ENCODE results near the gene HPCAL1. TPM values are rescaled to one million over a fixed set of nuclear protein-coding genes. Genes with fewer than 3 reads are reported as not detected.

Gene HPCAL1
- total and polyA plus RNA-seq, 2 experiments from 2014 or later, result 8.3 to 25.4 TPM

DNA sequence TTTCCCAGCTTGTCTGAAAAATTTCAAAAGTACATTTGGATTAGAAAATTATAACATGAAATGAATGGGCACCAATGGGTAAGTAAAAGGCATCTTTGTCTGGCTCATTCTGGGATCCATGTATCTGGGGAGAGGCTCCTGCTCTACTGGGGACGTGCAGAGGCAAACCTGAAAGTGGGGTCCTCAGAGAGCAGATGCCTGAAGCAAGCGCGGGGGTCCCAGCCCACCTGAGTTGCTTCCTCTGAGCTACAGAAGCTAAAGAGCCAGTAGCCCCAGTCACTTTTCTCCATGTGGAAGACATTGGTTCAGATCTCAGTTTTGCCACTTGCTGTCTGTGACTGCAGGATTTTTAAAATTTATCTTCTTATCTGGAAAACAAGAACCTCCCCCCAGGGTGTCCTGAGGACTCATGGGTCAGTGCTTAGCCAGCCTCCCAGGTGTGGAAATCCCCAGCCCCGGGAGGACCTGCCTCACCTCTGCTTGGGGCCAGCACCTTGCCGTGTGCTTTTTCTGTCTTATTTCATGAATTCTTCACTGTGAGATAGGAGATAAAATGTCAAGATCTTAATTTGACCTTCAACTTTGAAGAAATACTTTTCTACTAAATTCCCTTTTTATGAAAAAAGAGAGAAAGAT lies 170.5 kb downstream of the HPCAL1 start:
- Mint-ChIP-seq H3K4me1 (peaks cover 14% of the 10 kb centered on the region), H3K27me3 (ENCODE audit: insufficient read depth, low read depth, poor library complexity) (peaks cover 3% of the 10 kb centered on the region), H3K36me3 (ENCODE audit: low read depth) (no peaks in the 10 kb centered on the region), H3K9me3 (no peaks in the 10 kb centered on the region), H3K4me3 (no peak overlapping the region), H3K27ac (no peak overlapping the region)
- H3K27me3 ChIP-seq (ENCODE audit: insufficient read depth), result no peaks in the 10 kb centered on the region
- no peak overlapping the region for H3K4me3 ChIP-seq
- no peak overlapping the region for H3K27ac ChIP-seq (ENCODE audit: low read depth)
- no peaks in the 10 kb centered on the region for H3K79me2 ChIP-seq (replicated peaks; ENCODE audit: insufficient read depth)
- no peaks in the 10 kb centered on the region for H3F3A ChIP-seq (replicated peaks; ENCODE audit: low read depth)
- ATAC-seq (no peak), DNase-seq (ENCODE audit: low spot score) (no peak)
- no peaks in the 10 kb centered on the region for H4K20me1 ChIP-seq (replicated peaks; ENCODE audit: insufficient read depth)
- H2AFZ ChIP-seq, result no peak overlapping the region
- no peak overlapping the region for H3K4me2 ChIP-seq
- H3K36me3 ChIP-seq (ENCODE audit: insufficient read depth), result no peaks in the 10 kb centered on the region
- H3K9me2 ChIP-seq (ENCODE audit: insufficient read depth), result no peaks in the 10 kb centered on the region
- no peaks in the 10 kb centered on the region for H3K4me1 ChIP-seq (ENCODE audit: insufficient read depth)
- no peak for TF ChIP-seq CREB1 (CRISPR knock-in tag; IDR thresholded peaks at IDR 0.05; ENCODE audit: low read depth)
- TF ChIP-seq ZNF114 (CRISPR knock-in tag; IDR thresholded peaks at IDR 0.05), result no peak

DNA sequence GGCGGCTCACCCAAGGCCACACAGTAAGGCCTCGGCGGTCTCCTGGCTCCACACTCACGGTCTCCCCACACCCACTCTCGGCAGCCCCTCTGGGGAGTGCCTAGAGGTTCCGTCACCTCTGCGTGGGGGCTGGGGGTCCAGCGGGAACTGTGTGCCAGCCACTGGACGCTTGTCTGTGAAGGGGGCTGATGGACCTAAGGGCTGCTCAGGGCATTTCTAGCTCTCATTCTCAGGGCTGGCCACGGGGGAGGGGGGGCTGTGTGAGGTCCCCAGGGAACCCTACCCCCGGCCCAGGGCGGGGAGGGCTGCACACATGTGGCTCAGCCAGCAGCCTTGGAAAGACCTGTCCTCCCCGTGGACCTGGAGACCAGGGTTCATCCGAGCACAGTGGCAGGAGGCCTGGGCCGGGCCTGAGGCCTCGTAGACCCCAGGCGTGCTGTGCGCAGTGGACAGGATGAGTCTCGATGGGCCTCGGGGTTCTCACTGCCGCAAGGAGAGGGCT lies 172.6 kb downstream of the HPCAL1 start:
- Histone ChIP-seq H4K20me1 (replicated peaks; ENCODE audit: insufficient read depth) (no peaks in the 10 kb centered on the region), H3K27ac (ENCODE audit: low read depth) (no peak overlapping the region), H3K36me3 (ENCODE audit: insufficient read depth) (no peaks in the 10 kb centered on the region), H3K79me2 (replicated peaks; ENCODE audit: insufficient read depth) (no peaks in the 10 kb centered on the region), H3K9me2 (ENCODE audit: insufficient read depth) (no peaks in the 10 kb centered on the region), H3F3A (replicated peaks; ENCODE audit: low read depth) (no peaks in the 10 kb centered on the region), H2AFZ (no peak overlapping the region; the same call in 1 of the 2 replicates), H3K4me1 (ENCODE audit: insufficient read depth) (no peaks in the 10 kb centered on the region), H3K4me2 (no peak overlapping the region), H3K27me3 (ENCODE audit: insufficient read depth) (no peaks in the 10 kb centered on the region), H3K4me3 (no peak overlapping the region)
- H3K36me3 Mint-ChIP-seq (ENCODE audit: low read depth), result no peaks in the 10 kb centered on the region
- H3K9me3 Mint-ChIP-seq, result no peaks in the 10 kb centered on the region
- H3K4me3 Mint-ChIP-seq, result no peak overlapping the region
- H3K27me3 Mint-ChIP-seq (ENCODE audit: insufficient read depth, low read depth, poor library complexity), result peaks cover 6% of the 10 kb centered on the region
- no peak overlapping the region for H3K27ac Mint-ChIP-seq
- no peak for DNase-seq (ENCODE audit: low spot score)
- no peak for ATAC-seq
- H3K4me1 Mint-ChIP-seq, result peaks cover 15% of the 10 kb centered on the region
- TF ChIP-seq NANOG (IDR thresholded peaks at IDR 0.05; ENCODE audit: borderline replicate concordance) (no peak), EZH2 (IDR thresholded peaks at IDR 0.05; ENCODE audit: low read depth, unreplicated experiment) (no peak), STAT1 (IDR thresholded peaks at IDR 0.05; ENCODE audit: unreplicated experiment) (no peak), JUNB (IDR thresholded peaks at IDR 0.05; ENCODE audit: unreplicated experiment) (no peak), POLR2AphosphoS5 (IDR thresholded peaks at IDR 0.05; ENCODE audit: low read depth) (no peak), CREB1 (CRISPR knock-in tag; IDR thresholded peaks at IDR 0.05; ENCODE audit: low read depth) (no peak), EZH2phosphoT487 (IDR thresholded peaks at IDR 0.05; ENCODE audit: unreplicated experiment) (no peak), ZNF331 (CRISPR knock-in tag; IDR thresholded peaks at IDR 0.05; ENCODE audit: low read depth) (no peak), ZNF114 (CRISPR knock-in tag; IDR thresholded peaks at IDR 0.05) (no peak)
- TF ChIP-seq, protein P1, sequence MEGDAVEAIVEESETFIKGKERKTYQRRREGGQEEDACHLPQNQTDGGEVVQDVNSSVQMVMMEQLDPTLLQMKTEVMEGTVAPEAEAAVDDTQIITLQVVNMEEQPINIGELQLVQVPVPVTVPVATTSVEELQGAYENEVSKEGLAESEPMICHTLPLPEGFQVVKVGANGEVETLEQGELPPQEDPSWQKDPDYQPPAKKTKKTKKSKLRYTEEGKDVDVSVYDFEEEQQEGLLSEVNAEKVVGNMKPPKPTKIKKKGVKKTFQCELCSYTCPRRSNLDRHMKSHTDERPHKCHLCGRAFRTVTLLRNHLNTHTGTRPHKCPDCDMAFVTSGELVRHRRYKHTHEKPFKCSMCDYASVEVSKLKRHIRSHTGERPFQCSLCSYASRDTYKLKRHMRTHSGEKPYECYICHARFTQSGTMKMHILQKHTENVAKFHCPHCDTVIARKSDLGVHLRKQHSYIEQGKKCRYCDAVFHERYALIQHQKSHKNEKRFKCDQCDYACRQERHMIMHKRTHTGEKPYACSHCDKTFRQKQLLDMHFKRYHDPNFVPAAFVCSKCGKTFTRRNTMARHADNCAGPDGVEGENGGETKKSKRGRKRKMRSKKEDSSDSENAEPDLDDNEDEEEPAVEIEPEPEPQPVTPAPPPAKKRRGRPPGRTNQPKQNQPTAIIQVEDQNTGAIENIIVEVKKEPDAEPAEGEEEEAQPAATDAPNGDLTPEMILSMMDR (conservative IDR thresholded peaks at IDR 0.05; ENCODE audit: low read depth in 2 of 2), result no peak
- TF ChIP-seq, protein P2, sequence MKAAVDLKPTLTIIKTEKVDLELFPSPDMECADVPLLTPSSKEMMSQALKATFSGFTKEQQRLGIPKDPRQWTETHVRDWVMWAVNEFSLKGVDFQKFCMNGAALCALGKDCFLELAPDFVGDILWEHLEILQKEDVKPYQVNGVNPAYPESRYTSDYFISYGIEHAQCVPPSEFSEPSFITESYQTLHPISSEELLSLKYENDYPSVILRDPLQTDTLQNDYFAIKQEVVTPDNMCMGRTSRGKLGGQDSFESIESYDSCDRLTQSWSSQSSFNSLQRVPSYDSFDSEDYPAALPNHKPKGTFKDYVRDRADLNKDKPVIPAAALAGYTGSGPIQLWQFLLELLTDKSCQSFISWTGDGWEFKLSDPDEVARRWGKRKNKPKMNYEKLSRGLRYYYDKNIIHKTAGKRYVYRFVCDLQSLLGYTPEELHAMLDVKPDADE (IDR thresholded peaks at IDR 0.05), result no peak
- TF ChIP-seq, protein P3, sequence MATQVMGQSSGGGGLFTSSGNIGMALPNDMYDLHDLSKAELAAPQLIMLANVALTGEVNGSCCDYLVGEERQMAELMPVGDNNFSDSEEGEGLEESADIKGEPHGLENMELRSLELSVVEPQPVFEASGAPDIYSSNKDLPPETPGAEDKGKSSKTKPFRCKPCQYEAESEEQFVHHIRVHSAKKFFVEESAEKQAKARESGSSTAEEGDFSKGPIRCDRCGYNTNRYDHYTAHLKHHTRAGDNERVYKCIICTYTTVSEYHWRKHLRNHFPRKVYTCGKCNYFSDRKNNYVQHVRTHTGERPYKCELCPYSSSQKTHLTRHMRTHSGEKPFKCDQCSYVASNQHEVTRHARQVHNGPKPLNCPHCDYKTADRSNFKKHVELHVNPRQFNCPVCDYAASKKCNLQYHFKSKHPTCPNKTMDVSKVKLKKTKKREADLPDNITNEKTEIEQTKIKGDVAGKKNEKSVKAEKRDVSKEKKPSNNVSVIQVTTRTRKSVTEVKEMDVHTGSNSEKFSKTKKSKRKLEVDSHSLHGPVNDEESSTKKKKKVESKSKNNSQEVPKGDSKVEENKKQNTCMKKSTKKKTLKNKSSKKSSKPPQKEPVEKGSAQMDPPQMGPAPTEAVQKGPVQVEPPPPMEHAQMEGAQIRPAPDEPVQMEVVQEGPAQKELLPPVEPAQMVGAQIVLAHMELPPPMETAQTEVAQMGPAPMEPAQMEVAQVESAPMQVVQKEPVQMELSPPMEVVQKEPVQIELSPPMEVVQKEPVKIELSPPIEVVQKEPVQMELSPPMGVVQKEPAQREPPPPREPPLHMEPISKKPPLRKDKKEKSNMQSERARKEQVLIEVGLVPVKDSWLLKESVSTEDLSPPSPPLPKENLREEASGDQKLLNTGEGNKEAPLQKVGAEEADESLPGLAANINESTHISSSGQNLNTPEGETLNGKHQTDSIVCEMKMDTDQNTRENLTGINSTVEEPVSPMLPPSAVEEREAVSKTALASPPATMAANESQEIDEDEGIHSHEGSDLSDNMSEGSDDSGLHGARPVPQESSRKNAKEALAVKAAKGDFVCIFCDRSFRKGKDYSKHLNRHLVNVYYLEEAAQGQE (IDR thresholded peaks at IDR 0.05; ENCODE audit: unreplicated experiment), result no peak

Data from GM23338 (cell line).